Measurements from ENCODE around the gene CREBBP. TPM values are rescaled to one million over a fixed set of nuclear protein-coding genes. Genes with fewer than 3 reads are reported as not detected.

Gene CREBBP
- total and polyA plus RNA-seq, 9 of the 15 experiments (the other 6 are each of a cell fraction or from before 2014, with no cell fraction given), result 0.70 to 24.8 (median 5.6) TPM

GRCh38 chr16:3690470-3690928 is 190.0 kb downstream of the CREBBP start (continued):
- no peak for TF ChIP-seq NCOR1 (IDR thresholded peaks at IDR 0.05)
- peak; percentile 83 for TF ChIP-seq SMC3 (conservative IDR thresholded peaks at IDR 0.05; ENCODE audit: insufficient read depth, low read depth, low read length)
- no peak for TF ChIP-seq LCOR (CRISPR knock-in tag; IDR thresholded peaks at IDR 0.05)
- no peak for TF ChIP-seq ZBTB26 (CRISPR knock-in tag; IDR thresholded peaks at IDR 0.05)
- peak; percentile 17; the same call in 1 of the 2 replicates for TF ChIP-seq TFAP4 (CRISPR knock-in tag; IDR thresholded peaks at IDR 0.05; ENCODE audit: borderline replicate concordance)
- TF ChIP-seq ATF1 (CRISPR knock-in tag; IDR thresholded peaks at IDR 0.05), result no peak
- TF ChIP-seq ATF1 (tag; IDR thresholded peaks at IDR 0.05), result no peak
- peak; percentile 40; the same call in 1 of the 2 replicates for TF ChIP-seq STAG1 (CRISPR knock-in tag; IDR thresholded peaks at IDR 0.05; ENCODE audit: borderline replicate concordance)
- no peak for TF ChIP-seq ARID3A (IDR thresholded peaks at IDR 0.05; ENCODE audit: borderline replicate concordance, low read depth, low read length)
- TF ChIP-seq CTBP1 (IDR thresholded peaks at IDR 0.05; ENCODE audit: borderline replicate concordance), result 0 out of 2 replicates have a peak, but pooled peaks have one; percentile 35
- TF ChIP-seq MYNN (IDR thresholded peaks at IDR 0.05), result peak; percentile 50; the same call in 1 of the 2 replicates
- TF ChIP-seq MYNN (CRISPR knock-in tag; IDR thresholded peaks at IDR 0.05), result no peak
- no peak for TF ChIP-seq XRCC3 (IDR thresholded peaks at IDR 0.05)
- no peak for TF ChIP-seq POLR3A (IDR thresholded peaks at IDR 0.05; ENCODE audit: borderline replicate concordance, extremely low read depth, insufficient read depth, insufficient read length)
- TF ChIP-seq CREM (IDR thresholded peaks at IDR 0.05; ENCODE audit: low read depth), result peak; percentile 33; the same call in 1 of the 2 replicates
- TF ChIP-seq MEIS2 (IDR thresholded peaks at IDR 0.05; ENCODE audit: partially characterized antibody), result peak; percentile 53
- TF ChIP-seq PHB (CRISPR knock-in tag; IDR thresholded peaks at IDR 0.05), result no peak
- peak; percentile 36; the same call in 1 of the 2 replicates for TF ChIP-seq POLR2AphosphoS5 (IDR thresholded peaks at IDR 0.05; ENCODE audit: control insufficient read depth, insufficient read depth, low read depth, low read length)
- no peak for TF ChIP-seq SIX5 (IDR thresholded peaks at IDR 0.05; ENCODE audit: borderline replicate concordance in 1 of 2, insufficient read depth in 1 of 2, low read depth in 1 of 2, low read length in 2 of 2)
- TF ChIP-seq FOSL1 (tag; conservative IDR thresholded peaks at IDR 0.05), result peak; percentile 65; the same call in 1 of the 2 replicates
- 0 out of 2 replicates have a peak, but pooled peaks have one; percentile 38 for TF ChIP-seq CBFB (CRISPR knock-in tag; IDR thresholded peaks at IDR 0.05)
- no peak for TF ChIP-seq GATAD2B (IDR thresholded peaks at IDR 0.05; ENCODE audit: borderline replicate concordance)

Data from K562 (cell line).